Thyroid gland (tissue), 4 donors: Measurements from ENCODE around the gene ZNF202. TPM values are rescaled to one million over a fixed set of nuclear protein-coding genes. Genes with fewer than 3 reads are reported as not detected.

Source experiments
- DNase-seq, 2 donors: peaks; one replicate each; pipeline ENCODE4 v3.0.0-alpha.2; 2019
- H3K27ac ChIP-seq, 3 donors: fragments of 200-600 bp; sonication (generic); 1 replicate in 2 of 3; 2 replicates in 1 of 3; pipeline ENCODE4 v1.5.1; 2016 to 2019; ENCODE audit warnings: mild to moderate bottlenecking in 1 of 3, moderate library complexity in 1 of 3
- H3K27me3 ChIP-seq: fragments of 200-600 bp; sonication (generic); one replicate; pipeline ENCODE4 v1.5.1; 2019
- H3K36me3 ChIP-seq, 2 donors: fragments of 200-600 bp; sonication (generic); one replicate each; pipeline ENCODE4 v1.5.1; 2016 to 2019
- H3K4me1 ChIP-seq, 2 donors: fragments of 200-600 bp; sonication (generic); one replicate each; pipeline ENCODE4 v1.5.1; 2017 to 2019
- H3K4me3 ChIP-seq, 3 donors: fragments of 200-600 bp; sonication (generic); replicated peaks in 1 of 3; 1 replicate in 2 of 3; 2 replicates in 1 of 3; pipeline ENCODE4 v1.5.1; 2016; ENCODE audit warnings: mild to moderate bottlenecking in 1 of 3
- H3K9me3 ChIP-seq: fragments of 200-600 bp; sonication (generic); one replicate; pipeline ENCODE4 v1.5.1; 2017
- POLR2A ChIP-seq, 2 donors: fragments of 450-650 bp; IDR thresholded peaks; one replicate each; pipeline ENCODE4 v1.6.1; 2017; ENCODE audit warnings: antibody characterized with exemption in 2 of 2, mild to moderate bottlenecking in 2 of 2, moderate library complexity in 1 of 2
- WGBS, 2 donors: methylation state at CpG; one replicate each; pipeline ENCODE4 v1.1.5; 2017; 5-methylcytosine and 5-hydroxymethylcytosine counted together
- intact Hi-C: fragments of 100-400 bp; cut with DNase I; formaldehyde crosslinking; loops from one replicate; pipeline ENCODE4 v1.15.1; 2023
- total RNA-seq, 4 donors: library from RNA; depleted of rRNA; stranded (reverse); fragments of >200 nt; gene quantifications; one replicate each; pipeline ENCODE4 v1.2.3, GENCODE V29; 2016
- TF ChIP-seq, protein P1 (sequence below), 6 experiments: fragments of 200-600 bp in 3 of 6; fragments of 450-650 bp in 3 of 6; sonication (generic) in 3 of 6; IDR thresholded peaks; one replicate each; pipeline ENCODE4 v1.5.1; 2016 to 2019; ENCODE audit warnings: antibody characterized with exemption in 6 of 6, mild to moderate bottlenecking in 2 of 6, inconsistent platforms in 1 of 6, moderate library complexity in 1 of 6

The ZNF202 gene
- total RNA-seq, 4 donors from 2014 or later: 5.2 to 12.5 (median 8.2) TPM

DNA sequence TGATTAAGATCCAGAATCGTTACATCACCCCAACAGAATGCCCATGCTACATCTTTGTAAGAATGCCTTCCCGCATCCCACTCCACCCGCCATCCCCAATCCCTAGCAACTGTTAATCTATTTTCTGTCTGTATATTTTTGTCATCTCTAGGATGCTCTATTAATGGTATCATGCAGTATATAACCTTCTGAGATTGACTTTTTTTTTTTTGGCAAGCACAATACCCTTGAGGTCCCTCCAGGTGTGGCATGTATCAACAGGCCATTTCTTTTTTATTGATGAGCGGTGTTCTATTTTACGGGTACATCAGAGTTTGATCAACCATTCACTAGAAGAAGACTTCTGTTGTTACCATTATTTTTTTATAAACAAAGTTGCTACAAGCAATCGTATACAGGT lies 56.9 kb downstream of the ZNF202 start:
- intact Hi-C loops: no loop called here
- H3K4me3 ChIP-seq: no peak overlapping the region
- 94 to 96% methylated on average over 6 of the region's 6 CpGs for WGBS, 2 donors
- peaks cover 10 to 16% of the 10 kb centered on the region in 2 donors for H3K4me1 ChIP-seq
- H3K27ac ChIP-seq: no peak overlapping the region
- DNase-seq: no peak
- TF ChIP-seq, protein P1, sequence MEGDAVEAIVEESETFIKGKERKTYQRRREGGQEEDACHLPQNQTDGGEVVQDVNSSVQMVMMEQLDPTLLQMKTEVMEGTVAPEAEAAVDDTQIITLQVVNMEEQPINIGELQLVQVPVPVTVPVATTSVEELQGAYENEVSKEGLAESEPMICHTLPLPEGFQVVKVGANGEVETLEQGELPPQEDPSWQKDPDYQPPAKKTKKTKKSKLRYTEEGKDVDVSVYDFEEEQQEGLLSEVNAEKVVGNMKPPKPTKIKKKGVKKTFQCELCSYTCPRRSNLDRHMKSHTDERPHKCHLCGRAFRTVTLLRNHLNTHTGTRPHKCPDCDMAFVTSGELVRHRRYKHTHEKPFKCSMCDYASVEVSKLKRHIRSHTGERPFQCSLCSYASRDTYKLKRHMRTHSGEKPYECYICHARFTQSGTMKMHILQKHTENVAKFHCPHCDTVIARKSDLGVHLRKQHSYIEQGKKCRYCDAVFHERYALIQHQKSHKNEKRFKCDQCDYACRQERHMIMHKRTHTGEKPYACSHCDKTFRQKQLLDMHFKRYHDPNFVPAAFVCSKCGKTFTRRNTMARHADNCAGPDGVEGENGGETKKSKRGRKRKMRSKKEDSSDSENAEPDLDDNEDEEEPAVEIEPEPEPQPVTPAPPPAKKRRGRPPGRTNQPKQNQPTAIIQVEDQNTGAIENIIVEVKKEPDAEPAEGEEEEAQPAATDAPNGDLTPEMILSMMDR (IDR thresholded peaks at IDR 0.05): no peak
- TF ChIP-seq POLR2A (IDR thresholded peaks at IDR 0.05): no peak
- H3K36me3 ChIP-seq: no peaks in the 10 kb centered on the region
- H3K27me3 ChIP-seq: no peaks in the 10 kb centered on the region
- H3K9me3 ChIP-seq: no peaks in the 10 kb centered on the region

DNA sequence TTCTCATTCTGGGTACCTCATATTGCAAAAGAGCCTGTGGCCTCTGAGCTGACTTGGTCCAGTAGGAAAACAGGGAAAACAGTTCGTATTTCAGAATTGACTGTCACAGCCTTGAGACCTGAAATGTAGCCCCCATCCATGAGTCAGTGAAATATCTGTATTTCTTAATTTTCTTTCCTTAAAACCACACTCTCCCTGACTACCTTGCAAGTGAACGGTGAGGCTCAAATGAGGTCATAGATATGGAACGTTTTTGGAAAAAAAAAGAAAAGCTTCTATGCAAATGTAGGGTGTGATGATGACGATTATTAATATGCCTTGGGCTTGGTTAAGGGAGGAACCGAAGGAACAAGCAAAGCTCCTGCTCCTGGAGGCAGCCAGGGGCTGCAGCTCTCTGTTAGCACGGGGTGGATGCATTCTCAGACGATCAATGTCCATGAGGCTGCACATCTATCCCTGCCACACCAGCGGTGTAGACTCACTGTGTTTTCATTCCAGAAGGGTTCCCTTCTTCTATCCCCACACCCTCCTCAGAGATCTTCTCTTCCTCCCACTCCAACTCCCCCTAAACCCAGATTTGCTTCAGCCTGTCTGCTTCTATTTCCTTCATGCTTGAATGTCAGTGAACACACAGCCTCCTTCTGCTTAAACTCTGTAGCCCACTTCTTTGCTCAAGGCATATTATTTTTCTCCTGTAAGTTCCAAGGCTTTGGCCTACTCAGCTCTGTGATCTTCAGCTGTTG lies 57.9 kb downstream of the ZNF202 start:
- TF ChIP-seq, protein P1 (IDR thresholded peaks at IDR 0.05): no peak
- TF ChIP-seq POLR2A (IDR thresholded peaks at IDR 0.05): no peak
- WGBS, 2 donors: 42 to 53% methylated on average over 8 of the region's 8 CpGs
- Histone ChIP-seq H3K27ac (peak overlapping the region; percentile 8 to 54 (median 50)), H3K4me1 (peaks cover 10 to 16% of the 10 kb centered on the region in 2 donors), H3K4me3 (no peak overlapping the region), H3K9me3 (no peaks in the 10 kb centered on the region), H3K36me3 (no peaks in the 10 kb centered on the region), H3K27me3 (no peaks in the 10 kb centered on the region)
- intact Hi-C loops: no loop called here
- no peak for DNase-seq

DNA sequence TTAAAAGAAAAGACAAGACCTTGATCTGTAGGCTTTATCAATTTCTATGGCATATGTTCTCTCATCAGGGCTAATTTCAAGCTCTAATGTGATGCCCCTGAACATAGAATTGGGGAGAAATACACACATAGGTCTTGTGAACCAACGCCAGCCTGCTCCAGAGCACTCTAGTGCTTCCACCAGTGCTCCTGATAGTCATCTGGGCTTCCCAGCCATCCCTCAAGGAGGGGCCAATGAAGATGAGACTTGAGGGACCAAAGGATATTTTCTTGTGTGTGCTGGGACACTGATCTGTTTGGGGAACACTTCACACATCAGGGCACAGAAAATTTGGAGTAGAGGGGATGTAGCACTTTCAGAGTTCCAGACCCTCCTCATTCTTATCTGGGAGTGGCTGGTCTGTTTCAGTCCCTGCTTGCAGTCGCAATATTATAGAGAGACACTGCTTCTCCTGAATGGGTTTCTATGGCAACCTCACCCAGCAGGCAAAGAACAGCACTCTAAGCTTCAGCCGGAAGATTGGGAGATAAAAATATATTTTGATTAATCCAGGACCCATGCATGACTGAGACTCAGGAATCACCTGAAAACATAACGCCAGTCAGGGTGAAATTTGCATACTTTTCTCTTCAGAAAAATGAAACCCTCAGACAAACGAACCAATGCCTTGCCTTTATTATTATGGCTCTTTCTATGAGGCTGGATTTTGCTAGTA lies 58.6 kb downstream of the ZNF202 start:
- TF ChIP-seq, protein P1 (IDR thresholded peaks at IDR 0.05): no peak
- no peak for TF ChIP-seq POLR2A (IDR thresholded peaks at IDR 0.05)
- H3K4me3 ChIP-seq: no peak overlapping the region
- H3K27ac ChIP-seq: peak overlapping the region; percentile 8 to 54 (median 50)
- no peaks in the 10 kb centered on the region for H3K36me3 ChIP-seq
- intact Hi-C loops: no loop called here
- no peaks in the 10 kb centered on the region for H3K27me3 ChIP-seq
- peak; percentile 19 to 45 for DNase-seq
- H3K9me3 ChIP-seq: no peaks in the 10 kb centered on the region
- peaks cover 10 to 16% of the 10 kb centered on the region in 2 donors for H3K4me1 ChIP-seq
- WGBS, 2 donors: 18 to 27% methylated on average over 5 of the region's 5 CpGs

DNA sequence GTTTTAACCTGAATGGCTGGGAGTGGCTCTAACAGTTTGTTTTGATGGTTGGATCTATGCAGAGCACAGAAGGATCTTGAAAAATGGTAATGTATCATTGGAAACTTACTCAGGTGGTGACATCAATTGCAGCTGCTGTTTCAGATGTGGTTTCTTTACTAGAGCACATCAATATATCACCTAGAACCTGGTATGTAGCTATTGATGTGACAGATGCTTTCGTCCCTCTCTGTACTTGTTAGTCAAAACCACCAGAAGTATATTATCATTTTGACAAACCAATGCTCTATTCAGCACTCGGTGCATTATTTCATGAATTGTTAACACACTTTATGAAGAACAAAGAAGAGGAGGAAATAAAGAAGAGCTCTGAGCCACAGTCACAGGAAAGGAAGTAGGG lies 60.4 kb downstream of the ZNF202 start:
- 76 to 88% methylated on average over 2 of the region's 2 CpGs for WGBS, 2 donors
- H3K9me3 ChIP-seq: no peaks in the 10 kb centered on the region
- H3K4me3 ChIP-seq: no peak overlapping the region
- H3K27ac ChIP-seq: no peak overlapping the region
- TF ChIP-seq POLR2A (IDR thresholded peaks at IDR 0.05): no peak
- TF ChIP-seq, protein P1 (IDR thresholded peaks at IDR 0.05): no peak
- no peaks in the 10 kb centered on the region for H3K36me3 ChIP-seq
- H3K4me1 ChIP-seq: peaks cover 10 to 16% of the 10 kb centered on the region in 2 donors
- no peak for DNase-seq
- intact Hi-C loops: no loop called here
- H3K27me3 ChIP-seq: no peaks in the 10 kb centered on the region

DNA sequence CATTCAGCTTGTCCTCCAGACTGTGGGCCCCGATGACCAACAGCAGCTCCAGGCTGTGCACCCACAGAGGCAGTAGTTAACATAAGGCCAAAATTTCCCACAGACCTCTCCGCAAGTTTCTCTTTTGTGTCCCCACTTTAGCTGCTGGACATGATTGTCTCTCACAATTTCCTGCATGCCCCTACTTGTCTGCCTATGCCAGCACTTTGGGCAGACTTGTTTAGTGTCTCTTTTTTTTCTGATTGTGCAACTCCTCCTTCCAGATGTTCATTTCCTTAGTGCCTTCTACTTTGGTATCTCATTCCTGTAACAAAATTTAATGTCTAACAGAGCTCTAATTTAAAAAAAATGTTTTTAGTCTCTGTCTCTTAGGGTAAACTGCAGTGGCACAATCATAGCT lies 63.2 kb downstream of the ZNF202 start:
- no peaks in the 10 kb centered on the region for H3K9me3 ChIP-seq
- no peak for TF ChIP-seq POLR2A (IDR thresholded peaks at IDR 0.05)
- TF ChIP-seq, protein P1 (IDR thresholded peaks at IDR 0.05): no peak
- no peaks in the 10 kb centered on the region for H3K27me3 ChIP-seq
- WGBS, 2 donors: 91 to 94% methylated on average over 2 of the region's 2 CpGs
- intact Hi-C loops: no loop called here
- no peak overlapping the region for H3K4me3 ChIP-seq
- H3K36me3 ChIP-seq: no peaks in the 10 kb centered on the region
- H3K4me1 ChIP-seq: peaks cover 7% of the 10 kb centered on the region in 2 donors
- no peak overlapping the region for H3K27ac ChIP-seq
- DNase-seq: no peak
